ENCODE results near the gene CHORDC1. TPM values are rescaled to one million over a fixed set of nuclear protein-coding genes. Genes with fewer than 3 reads are reported as not detected.
"Not testable (repeated sequence)": the region's sequence is repeated elsewhere in the genome, so short reads cannot be mapped to it uniquely, and the experiment has no call there.

The CHORDC1 gene
- total RNA-seq, 1 experiment from 2014 or later, result 88.8 TPM

DNA sequence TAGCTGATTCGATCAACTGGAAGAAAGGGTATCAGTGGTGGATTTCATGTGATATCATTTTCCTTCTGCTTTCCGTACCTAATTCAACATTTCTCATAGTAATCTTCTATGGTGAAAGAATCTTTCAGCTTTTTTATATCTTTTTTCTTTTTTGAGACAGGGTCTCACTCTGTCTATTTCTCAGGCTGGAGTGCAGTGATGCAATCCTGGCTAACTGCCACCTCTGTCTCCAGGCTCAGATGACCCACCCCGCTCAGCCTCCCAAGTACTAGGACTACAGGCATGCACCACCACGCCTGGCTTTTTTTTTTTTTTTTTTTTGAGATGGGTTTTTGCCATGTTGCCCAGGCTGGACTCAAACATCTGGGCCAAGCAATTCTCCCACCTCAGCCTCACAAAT lies 18.6 kb upstream of the CHORDC1 start:
- Histone ChIP-seq H3K9me3 (ENCODE audit: control insufficient read depth, insufficient read depth, low read depth, low read length) (no peaks in the 10 kb centered on the region), H3K4me1 (ENCODE audit: control insufficient read depth, insufficient read depth, low read length) (no peaks in the 10 kb centered on the region), H3K27me3 (ENCODE audit: control insufficient read depth, insufficient read depth, low read length) (0 out of 2 replicates have a peak, but pooled peaks cover 2% of the 10 kb centered on the region), H3K27ac (ENCODE audit: low read length) (no peak overlapping the region), H3K4me3 (ENCODE audit: low read depth in 2 of 2, low read length in 2 of 2) (no peak overlapping the region), H3K36me3 (ENCODE audit: control insufficient read depth, insufficient read depth, low read length) (no peaks in the 10 kb centered on the region)
- intact Hi-C loops (cut with micrococcal nuclease; ENCODE audit: unreplicated experiment) (no loop called here), in situ Hi-C loops (cut with HindIII; ENCODE audit: low pct_unique_long_range_greater_than_20kb, low sequenced_read_pairs) (no loop called here)
- DNase-seq (ENCODE audit: low read depth, low spot score) (no peak), ATAC-seq (no peak)
- BruUV-seq (replicated peaks), result no TSS peak
- POLR2A ChIA-PET, result no interaction called here
- TF ChIP-seq SIN3A (IDR thresholded peaks at IDR 0.05; ENCODE audit: borderline replicate concordance, insufficient read depth, low read depth, low read length) (no peak), TCF7L2 (IDR thresholded peaks at IDR 0.05; ENCODE audit: low read depth, low read length) (no peak), POLR2AphosphoS5 (IDR thresholded peaks at IDR 0.05; ENCODE audit: low read depth, low read length) (no peak)
- CTCF ChIA-PET, result no interaction called here

DNA sequence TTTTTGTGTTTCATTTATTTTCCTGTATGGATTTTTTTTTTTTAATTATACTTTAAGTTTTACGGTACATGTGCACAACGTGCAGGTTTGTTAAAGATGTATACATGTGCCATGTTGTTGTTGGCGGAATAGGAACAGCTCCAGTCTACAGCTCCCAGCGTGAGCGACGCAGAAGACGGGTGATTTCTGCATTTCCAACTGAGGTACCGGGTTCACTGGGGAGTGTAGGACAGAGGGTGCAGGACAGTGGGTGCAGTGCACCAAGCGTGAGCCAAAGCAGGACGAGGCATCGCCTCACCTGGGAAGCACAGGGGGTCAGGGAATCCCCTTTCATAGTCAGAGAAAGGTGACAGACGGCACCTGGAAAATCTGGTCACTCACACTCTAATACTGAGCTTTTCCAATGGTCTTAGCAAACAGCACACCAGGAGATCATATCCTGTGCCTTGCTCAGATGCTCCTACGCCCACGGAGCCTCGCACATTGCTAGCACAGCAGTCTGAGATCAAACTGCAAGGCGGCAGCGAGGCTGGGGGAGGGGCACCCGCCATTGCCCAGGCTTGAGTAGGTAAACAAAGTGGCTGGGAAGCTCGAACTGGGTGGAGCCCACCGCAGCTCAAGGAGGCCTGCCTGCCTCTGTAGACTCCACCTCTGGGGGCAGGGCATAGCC lies 17.3 kb upstream of the CHORDC1 start:
- BruUV-seq (replicated peaks), result not testable (repeated sequence)

DNA sequence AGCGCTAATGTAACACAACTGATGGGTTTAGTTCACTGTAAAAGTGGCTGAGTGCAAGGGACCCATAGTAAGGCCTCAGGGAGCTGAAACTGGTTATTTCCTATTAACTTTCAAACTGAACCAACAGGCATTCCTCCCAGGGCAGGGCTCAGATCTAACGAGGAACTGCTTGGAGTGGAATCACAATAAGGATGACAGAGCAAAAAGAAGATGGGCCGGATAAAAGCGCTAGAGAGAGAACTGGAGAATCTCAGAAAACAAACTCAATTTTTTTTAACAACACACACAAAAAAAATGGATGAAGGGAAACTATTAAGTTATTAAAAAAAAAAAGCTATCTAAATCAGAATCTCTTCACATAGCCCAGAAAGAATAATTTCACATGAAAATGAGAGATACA lies 14.2 kb upstream of the CHORDC1 start:
- no peaks in the 10 kb centered on the region for H3K36me3 ChIP-seq (ENCODE audit: control insufficient read depth, insufficient read depth, low read length)
- BruUV-seq (replicated peaks), result no TSS peak
- CTCF ChIA-PET, result no interaction called here

More for the DNA sequence above, 17.3 kb upstream of the CHORDC1 start:
- peak overlapping the region; percentile 35 to 69 for H3K4me3 ChIP-seq (ENCODE audit: low read depth in 2 of 2, low read length in 2 of 2)
- H3K4me1 ChIP-seq (ENCODE audit: control insufficient read depth, insufficient read depth, low read length); H3K9me3 ChIP-seq (ENCODE audit: control insufficient read depth, insufficient read depth, low read depth, low read length); CTCF ChIA-PET; H3K27ac ChIP-seq (ENCODE audit: low read length); DNase-seq (ENCODE audit: low read depth, low spot score); H3K27me3 ChIP-seq (ENCODE audit: control insufficient read depth, insufficient read depth, low read length); POLR2A ChIA-PET; H3K36me3 ChIP-seq (ENCODE audit: control insufficient read depth, insufficient read depth, low read length); intact Hi-C loops (cut with micrococcal nuclease; ENCODE audit: unreplicated experiment); in situ Hi-C loops (cut with HindIII; ENCODE audit: low pct_unique_long_range_greater_than_20kb, low sequenced_read_pairs): not testable (repeated sequence)
- ATAC-seq, result peak; percentile 86

DNA sequence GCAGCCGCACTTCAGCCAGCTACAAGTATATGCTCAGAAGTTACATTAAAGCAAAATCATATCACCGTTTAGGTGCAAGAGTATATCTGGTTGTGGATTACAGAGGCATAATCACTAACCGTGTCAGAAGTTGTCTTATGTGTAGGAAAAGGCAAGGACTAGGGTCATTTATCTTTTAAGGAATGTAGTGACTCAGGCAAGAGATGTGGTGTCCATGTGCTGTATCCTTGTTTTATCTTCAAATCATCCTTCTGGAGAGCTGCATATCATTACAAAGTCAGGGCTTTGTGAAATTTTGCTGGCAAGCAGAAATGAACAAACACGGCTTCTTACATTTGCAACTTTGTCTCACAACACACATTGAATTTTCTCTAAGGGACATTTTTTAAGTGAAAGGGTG lies 12.7 kb upstream of the CHORDC1 start:
- intact Hi-C loops (cut with micrococcal nuclease; ENCODE audit: unreplicated experiment) (no loop called here), in situ Hi-C loops (cut with HindIII; ENCODE audit: low pct_unique_long_range_greater_than_20kb, low sequenced_read_pairs) (no loop called here)
- Histone ChIP-seq H3K9me3 (ENCODE audit: control insufficient read depth, insufficient read depth, low read depth, low read length) (no peaks in the 10 kb centered on the region), H3K4me1 (ENCODE audit: control insufficient read depth, insufficient read depth, low read length) (no peaks in the 10 kb centered on the region), H3K36me3 (ENCODE audit: control insufficient read depth, insufficient read depth, low read length) (no peaks in the 10 kb centered on the region), H3K4me3 (ENCODE audit: low read depth in 2 of 2, low read length in 2 of 2) (no peak overlapping the region), H3K27me3 (ENCODE audit: control insufficient read depth, insufficient read depth, low read length) (peaks cover 9% of the 10 kb centered on the region), H3K27ac (ENCODE audit: low read length) (no peak overlapping the region)
- no TSS peak for BruUV-seq (replicated peaks)
- no peak for TF ChIP-seq SIN3A (IDR thresholded peaks at IDR 0.05; ENCODE audit: borderline replicate concordance, insufficient read depth, low read depth, low read length)
- no peak for TF ChIP-seq TCF7L2 (IDR thresholded peaks at IDR 0.05; ENCODE audit: low read depth, low read length)
- TF ChIP-seq, protein P1, sequence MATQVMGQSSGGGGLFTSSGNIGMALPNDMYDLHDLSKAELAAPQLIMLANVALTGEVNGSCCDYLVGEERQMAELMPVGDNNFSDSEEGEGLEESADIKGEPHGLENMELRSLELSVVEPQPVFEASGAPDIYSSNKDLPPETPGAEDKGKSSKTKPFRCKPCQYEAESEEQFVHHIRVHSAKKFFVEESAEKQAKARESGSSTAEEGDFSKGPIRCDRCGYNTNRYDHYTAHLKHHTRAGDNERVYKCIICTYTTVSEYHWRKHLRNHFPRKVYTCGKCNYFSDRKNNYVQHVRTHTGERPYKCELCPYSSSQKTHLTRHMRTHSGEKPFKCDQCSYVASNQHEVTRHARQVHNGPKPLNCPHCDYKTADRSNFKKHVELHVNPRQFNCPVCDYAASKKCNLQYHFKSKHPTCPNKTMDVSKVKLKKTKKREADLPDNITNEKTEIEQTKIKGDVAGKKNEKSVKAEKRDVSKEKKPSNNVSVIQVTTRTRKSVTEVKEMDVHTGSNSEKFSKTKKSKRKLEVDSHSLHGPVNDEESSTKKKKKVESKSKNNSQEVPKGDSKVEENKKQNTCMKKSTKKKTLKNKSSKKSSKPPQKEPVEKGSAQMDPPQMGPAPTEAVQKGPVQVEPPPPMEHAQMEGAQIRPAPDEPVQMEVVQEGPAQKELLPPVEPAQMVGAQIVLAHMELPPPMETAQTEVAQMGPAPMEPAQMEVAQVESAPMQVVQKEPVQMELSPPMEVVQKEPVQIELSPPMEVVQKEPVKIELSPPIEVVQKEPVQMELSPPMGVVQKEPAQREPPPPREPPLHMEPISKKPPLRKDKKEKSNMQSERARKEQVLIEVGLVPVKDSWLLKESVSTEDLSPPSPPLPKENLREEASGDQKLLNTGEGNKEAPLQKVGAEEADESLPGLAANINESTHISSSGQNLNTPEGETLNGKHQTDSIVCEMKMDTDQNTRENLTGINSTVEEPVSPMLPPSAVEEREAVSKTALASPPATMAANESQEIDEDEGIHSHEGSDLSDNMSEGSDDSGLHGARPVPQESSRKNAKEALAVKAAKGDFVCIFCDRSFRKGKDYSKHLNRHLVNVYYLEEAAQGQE (IDR thresholded peaks at IDR 0.05; ENCODE audit: insufficient read depth in 1 of 2, low read depth in 2 of 2, low read length in 1 of 2), result no peak
- no peak for TF ChIP-seq POLR2AphosphoS5 (IDR thresholded peaks at IDR 0.05; ENCODE audit: low read depth, low read length)
- TF ChIP-seq, protein P2, sequence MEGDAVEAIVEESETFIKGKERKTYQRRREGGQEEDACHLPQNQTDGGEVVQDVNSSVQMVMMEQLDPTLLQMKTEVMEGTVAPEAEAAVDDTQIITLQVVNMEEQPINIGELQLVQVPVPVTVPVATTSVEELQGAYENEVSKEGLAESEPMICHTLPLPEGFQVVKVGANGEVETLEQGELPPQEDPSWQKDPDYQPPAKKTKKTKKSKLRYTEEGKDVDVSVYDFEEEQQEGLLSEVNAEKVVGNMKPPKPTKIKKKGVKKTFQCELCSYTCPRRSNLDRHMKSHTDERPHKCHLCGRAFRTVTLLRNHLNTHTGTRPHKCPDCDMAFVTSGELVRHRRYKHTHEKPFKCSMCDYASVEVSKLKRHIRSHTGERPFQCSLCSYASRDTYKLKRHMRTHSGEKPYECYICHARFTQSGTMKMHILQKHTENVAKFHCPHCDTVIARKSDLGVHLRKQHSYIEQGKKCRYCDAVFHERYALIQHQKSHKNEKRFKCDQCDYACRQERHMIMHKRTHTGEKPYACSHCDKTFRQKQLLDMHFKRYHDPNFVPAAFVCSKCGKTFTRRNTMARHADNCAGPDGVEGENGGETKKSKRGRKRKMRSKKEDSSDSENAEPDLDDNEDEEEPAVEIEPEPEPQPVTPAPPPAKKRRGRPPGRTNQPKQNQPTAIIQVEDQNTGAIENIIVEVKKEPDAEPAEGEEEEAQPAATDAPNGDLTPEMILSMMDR (IDR thresholded peaks at IDR 0.05), result no peak
- ChIA-PET CTCF (no interaction called here), POLR2A (no interaction called here)
- no peak for DNase-seq (ENCODE audit: low read depth, low spot score)
- no peak for ATAC-seq

More for the DNA sequence above, 14.2 kb upstream of the CHORDC1 start:
- Histone ChIP-seq H3K4me1 (ENCODE audit: control insufficient read depth, insufficient read depth, low read length) (no peaks in the 10 kb centered on the region), H3K9me3 (ENCODE audit: control insufficient read depth, insufficient read depth, low read depth, low read length) (no peaks in the 10 kb centered on the region), H3K27me3 (ENCODE audit: control insufficient read depth, insufficient read depth, low read length) (peaks cover 2% of the 10 kb centered on the region), H3K27ac (ENCODE audit: low read length) (no peak overlapping the region), H3K4me3 (ENCODE audit: low read depth in 2 of 2, low read length in 2 of 2) (no peak overlapping the region)
- intact Hi-C loops (cut with micrococcal nuclease; ENCODE audit: unreplicated experiment) (no loop called here), in situ Hi-C loops (cut with HindIII; ENCODE audit: low pct_unique_long_range_greater_than_20kb, low sequenced_read_pairs) (no loop called here)
- no peak for DNase-seq (ENCODE audit: low read depth, low spot score)
- TF ChIP-seq, protein P2 (IDR thresholded peaks at IDR 0.05), result no peak
- POLR2A ChIA-PET, result interaction anchor here (0.5 kb wide), 1 partner anchor 77 kb away, joined by 3 read pairs; no protein-coding TSS in a partner anchor
- ATAC-seq, result no peak

All from Panc1 (cell line).